ENCODE results near the gene DPM1. TPM values are rescaled to one million over a fixed set of nuclear protein-coding genes. Genes with fewer than 3 reads are reported as not detected.

DPM1 gene
- polyA plus RNA-seq, 1 donor: 59.9 TPM

GRCh38 chr20:50901301-50901700, 57.0 kb downstream of the DPM1 start:
- no peak for DNase-seq

GRCh38 chr20:50900261-50900660, 58.1 kb downstream of the DPM1 start:
- DNase-seq: no peak

GRCh38 chr20:50898475-50898874, 59.9 kb downstream of the DPM1 start:
- no peak for DNase-seq

- DNase-seq: no peak
These were observed 63.1 kb downstream of the DPM1 start for GRCh38 chr20:50895111-50895830.

- no peak for DNase-seq
These were observed 64.7 kb downstream of the DPM1 start for GRCh38 chr20:50893620-50894019.

GRCh38 chr20:50892394-50892793, 65.9 kb downstream of the DPM1 start:
- no peak for DNase-seq

GRCh38 chr20:50891138-50891537, 67.2 kb downstream of the DPM1 start:
- no peak for DNase-seq

GRCh38 chr20:50887576-50887975, 70.8 kb downstream of the DPM1 start:
- no peak for DNase-seq

GRCh38 chr20:50886184-50886790, 72.0 kb downstream of the DPM1 start:
- no peak for DNase-seq

- DNase-seq: no peak
These were observed 72.6 kb downstream of the DPM1 start for GRCh38 chr20:50885781-50886180.

- DNase-seq: no peak
These were observed 73.3 kb downstream of the DPM1 start for GRCh38 chr20:50885068-50885467.

Other genes with a start within 250 kb of the DPM1 start
- 30.2 TPM for gene PARD6B, start 227.0 kb downstream of the DPM1 start, polyA plus RNA-seq (ENCODE audit: insufficient read length)
- gene BCAS4, start 163.5 kb downstream of the DPM1 start, polyA plus RNA-seq (ENCODE audit: insufficient read length): 5.1 TPM
- gene ADNP, start 27.1 kb downstream of the DPM1 start, polyA plus RNA-seq (ENCODE audit: insufficient read length): 160 TPM
- 4.7 TPM for gene MOCS3, start 286 bp upstream of the DPM1 start, polyA plus RNA-seq (ENCODE audit: insufficient read length)
- 4.3 TPM for gene KCNG1, start 64.6 kb upstream of the DPM1 start, polyA plus RNA-seq (ENCODE audit: insufficient read length)

All from left kidney (tissue), 2 donors.